Measurements from ENCODE around the gene CELSR1.
"Not testable (repeated sequence)": the region's sequence is repeated elsewhere in the genome, so short reads cannot be mapped to it uniquely, and the experiment has no call there.

Gene CELSR1

DNA sequence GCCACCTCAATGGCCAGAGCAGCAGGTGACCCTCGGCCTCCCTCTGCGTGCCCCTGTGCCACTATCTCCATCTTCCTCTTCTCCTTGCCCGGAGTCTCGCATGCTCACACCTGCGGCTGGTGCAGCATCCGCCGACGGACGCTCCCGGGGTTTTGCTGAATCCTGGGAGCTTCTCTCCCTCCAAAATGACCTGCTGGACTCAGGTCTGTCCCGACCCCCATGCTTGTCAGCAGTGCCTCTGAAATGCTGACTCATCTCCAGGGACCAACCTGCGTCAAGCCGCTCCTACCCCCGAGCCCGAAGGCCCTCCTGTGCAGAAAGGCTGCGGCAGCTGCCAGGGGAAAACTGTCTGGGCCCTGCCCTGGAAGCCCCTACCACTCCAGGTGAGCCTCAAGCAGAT lies 58.4 kb downstream of the CELSR1 start:
- no peak for DNase-seq

DNA sequence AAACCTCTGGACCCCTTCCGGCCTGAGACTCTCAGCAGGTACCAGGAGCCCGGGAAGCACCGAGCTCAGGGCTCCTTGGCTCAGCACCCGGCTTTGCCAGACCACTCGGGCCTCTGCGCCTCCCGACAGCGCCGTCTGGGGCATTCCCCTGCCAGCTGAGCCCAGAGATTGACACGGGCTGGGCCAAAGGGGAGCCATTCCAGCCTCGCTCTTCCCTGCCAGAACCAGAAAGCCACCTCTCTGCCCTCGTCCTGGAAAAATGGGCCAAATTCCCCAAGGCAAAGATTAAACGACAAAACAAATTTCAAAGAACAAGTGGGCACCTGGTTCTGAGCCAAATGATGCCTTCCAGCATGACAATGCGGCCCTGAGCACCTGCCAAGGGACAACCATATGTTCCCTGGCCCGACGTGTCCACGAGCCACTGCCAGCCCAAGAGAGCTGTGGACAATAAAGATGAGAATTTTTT lies 59.3 kb downstream of the CELSR1 start:
- no peak for DNase-seq

DNA sequence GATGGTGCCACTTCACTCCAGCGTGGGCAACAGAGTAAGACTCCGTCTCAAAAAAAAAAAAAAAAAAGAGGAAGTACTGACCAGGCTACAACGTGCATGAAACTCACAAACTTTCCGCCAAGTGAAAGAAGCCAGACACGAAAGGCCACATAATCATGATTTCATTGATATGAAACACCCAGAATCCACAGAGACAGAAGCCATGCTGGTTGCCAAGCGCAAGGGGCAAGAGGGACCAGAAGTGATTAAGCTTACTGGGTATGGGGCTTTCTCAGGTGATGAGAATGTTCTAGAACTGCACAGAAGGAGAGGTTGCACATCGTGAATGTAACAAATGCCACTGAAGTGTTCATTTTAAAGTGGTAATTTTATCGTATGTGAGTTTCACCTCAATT lies 60.9 kb downstream of the CELSR1 start:
- no peak for DNase-seq

DNA sequence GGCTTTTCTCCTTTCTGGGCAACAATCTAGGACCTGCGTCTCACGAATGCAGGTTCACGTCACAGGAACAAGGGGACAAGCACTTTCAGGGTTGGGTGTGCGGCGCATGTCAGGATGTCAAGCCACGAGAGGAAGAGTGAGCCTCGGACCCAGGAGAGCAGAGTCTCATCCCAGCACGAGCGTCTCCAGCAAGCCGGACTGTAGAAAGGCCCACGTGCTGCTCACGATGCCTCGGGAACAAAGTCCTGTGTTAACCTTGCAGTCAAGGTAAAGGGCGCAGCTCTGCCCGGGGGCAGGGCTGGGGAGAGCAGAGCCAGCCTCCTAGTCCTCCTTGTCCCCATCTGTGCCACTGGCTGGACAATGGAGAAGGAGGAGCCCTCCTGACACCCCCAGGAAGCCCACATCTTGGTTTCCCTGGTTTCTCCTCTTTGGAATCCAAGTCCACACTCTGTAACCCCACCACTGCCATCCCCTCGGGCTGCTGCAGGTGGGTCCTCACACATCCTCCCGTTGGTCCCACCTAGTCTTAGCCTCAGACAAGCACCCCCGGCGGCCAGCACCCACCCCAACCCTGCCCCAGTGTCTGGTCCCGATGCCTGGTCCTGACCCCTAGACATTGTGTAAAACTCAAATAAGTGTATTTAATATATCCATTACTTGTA lies 63.4 kb downstream of the CELSR1 start:
- DNase-seq = no peak

DNA sequence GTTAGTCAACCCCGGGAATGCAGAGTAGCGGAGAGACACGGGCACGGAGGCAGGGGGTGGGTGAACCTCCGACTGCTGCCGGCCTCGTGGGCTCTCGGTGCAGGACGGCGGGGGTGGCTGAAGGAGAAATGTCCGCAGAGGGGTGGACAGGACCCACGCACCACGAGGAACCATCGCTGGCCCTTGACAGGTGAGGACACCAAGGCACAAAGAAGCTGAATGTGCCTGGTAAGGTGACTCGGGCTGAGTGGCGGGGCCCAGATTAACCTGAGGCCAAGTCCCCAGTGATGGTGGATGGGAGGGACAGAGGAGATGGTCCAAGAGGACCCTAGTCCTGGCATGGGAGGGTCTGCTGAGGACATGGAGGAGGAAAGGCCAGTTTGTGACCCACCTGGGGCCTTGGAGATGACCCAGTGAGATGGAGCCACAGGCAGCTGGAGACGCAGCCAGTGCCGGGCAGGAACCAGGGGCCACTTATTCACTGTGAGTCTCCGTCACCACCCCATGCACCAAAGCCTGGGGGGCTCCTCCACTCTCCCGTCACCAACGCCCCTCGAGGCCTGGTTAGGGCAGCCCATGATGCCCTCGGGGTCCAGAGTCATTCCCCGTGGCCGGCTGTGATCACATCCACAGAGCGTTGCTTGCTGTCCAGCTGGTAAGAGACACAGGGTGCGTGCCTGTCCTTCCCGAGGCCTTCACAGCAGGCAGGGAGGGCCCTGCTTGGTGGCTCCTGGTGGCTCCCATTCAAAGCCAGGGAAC lies 64.2 kb downstream of the CELSR1 start:
- no peak for DNase-seq

DNA sequence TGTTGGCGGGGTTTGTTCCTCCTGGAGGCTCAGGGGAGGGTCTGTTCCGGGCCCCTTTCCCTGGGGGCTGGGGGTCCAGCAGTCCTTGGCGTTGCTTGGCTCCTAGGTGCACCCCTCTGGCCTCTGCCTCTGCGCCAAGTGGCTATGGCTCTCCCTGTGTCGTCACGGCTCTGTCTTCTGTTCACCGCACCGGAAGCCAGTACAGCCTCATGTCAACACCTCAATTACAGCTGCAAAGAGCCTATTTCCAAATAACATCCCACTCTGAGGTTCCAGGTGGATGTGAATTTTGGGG lies 64.8 kb downstream of the CELSR1 start:
- no peak for DNase-seq

DNA sequence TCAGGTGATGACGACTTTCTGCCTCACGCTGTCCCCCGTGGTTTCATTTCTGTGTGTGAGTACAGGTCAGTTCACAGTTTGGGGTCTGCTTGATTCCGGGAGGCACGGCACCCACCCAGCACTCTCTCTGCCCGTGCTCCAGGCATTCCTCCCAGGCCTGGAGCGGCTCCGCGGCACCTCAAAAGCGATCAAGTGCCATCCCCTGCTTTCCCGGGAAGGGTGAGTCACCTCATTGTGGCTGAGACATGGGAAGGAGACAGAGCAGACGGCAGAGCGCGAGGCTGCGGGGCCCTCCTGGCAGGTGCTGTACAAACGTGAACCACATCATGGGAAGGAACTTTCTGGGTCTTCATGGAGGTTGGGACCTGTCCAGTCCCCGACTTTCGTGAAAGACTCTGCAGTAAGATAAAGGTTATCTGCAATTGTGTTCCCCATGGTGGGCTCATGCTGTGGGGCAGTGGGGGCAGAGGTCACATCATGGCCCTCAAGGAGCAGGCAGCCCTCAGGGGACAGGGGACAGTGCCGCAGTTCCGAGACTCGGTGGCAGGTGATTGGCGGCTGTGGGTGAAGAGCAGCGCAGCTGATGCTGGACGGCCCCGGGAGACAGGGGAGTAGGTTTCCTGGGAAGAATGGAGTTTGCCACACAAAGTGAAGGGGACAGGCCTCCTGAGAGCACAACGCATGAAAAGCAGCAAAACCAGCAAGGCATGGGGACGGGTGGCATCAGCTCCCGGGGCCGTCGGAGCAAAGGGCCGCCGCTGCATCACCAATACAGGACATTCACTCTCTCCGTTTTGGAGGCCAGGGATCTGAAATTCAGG lies 65.3 kb downstream of the CELSR1 start:
- no peak for DNase-seq

DNA sequence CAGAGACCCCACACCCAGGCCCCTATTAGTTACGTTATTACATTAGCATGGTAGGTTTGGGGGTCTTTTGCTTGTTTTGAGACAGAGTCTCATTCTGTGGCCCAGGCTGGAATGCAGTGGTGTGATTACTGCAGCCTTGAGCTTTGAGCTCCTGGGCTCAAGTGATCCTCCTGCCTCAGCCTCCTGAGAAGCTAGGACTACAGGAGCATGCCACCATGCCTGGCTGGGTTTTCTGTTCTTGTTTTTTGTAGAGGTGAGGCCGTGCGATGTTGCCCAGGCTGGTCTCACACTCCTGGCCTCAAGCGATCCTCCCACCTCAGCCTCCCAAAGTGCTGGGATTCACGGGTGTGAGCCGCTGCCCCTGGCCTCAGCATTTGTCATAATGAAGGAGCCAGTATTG lies 66.1 kb downstream of the CELSR1 start:
- not testable (repeated sequence) for DNase-seq

DNA sequence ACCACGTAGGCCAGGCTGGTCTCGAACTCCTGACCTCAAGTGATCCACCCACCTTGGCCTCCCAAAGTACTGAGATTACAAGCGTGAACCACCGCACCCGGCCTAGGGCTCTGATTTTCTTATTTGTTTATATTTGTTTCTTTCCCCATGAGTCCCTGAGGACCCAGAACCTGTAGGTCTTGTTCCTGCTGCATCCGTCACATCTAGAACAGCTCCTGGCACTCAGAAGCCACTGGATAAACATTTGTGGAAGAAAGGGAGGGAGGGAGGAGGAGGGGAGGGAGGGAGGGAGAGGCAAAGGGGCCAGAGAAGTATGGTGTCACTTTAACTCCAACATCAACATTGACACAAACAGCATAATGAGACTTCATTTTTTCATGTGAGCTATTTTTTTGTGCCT lies 67.7 kb downstream of the CELSR1 start:
- DNase-seq = no peak

DNA sequence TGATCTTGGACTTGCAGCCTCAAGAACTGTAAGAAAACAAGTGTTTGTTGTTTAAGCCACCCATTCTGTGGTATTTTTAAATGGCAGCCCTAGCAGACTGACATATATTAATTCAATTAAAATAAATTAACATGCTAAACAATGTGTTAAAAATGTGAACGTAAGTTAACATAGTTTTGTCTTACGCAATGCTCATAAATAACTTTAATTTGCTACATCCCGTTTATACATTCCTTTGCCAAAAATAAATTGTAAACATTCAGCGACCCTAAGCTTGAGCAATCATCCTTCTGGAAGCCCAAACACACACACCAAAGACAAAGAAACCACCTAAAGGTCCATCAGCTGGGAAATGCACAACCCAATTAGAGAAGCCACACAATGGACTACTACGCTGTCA lies 70.4 kb downstream of the CELSR1 start:
- DNase-seq = no peak

DNA sequence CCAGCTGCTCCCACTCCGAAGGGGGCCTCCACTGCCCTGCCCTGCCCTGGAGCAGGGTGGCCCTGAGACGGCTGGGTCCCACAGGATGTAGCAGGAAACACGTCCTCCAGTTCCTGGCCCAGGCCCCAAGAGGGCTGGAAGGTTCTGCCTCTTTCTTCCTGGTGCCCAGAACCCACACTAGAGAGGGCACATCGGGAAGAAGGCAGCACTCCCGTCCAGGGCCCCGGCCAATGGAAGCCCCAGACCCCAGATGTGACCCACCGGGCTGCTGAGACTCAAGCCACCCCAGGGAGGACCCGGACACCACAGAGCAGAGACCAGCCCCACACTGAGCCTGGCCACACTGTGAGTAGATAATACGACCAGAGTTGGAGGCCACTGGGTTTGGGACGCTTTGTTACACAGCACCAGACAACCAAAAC lies 71.2 kb downstream of the CELSR1 start:
- no peak for DNase-seq

DNA sequence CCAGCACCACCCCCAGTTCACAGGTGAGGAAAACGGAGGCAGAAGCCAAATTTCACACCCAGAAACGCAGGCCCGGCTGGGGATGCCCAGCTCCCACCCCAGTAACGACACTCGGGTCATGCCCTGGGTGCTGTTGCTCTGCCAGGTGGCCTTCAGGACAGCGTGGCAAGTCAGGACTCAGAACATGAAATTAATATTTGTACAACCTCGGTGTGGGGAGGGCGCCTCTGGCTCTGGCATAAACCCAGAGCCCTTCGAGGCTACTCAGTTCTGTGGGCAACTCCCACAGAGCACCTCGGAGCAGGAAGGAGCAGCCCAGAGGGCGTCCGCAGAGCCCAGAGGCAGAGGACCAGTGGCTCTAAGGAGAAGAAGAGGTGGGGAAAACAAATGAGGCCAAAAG lies 71.6 kb downstream of the CELSR1 start:
- no peak for DNase-seq

DNA sequence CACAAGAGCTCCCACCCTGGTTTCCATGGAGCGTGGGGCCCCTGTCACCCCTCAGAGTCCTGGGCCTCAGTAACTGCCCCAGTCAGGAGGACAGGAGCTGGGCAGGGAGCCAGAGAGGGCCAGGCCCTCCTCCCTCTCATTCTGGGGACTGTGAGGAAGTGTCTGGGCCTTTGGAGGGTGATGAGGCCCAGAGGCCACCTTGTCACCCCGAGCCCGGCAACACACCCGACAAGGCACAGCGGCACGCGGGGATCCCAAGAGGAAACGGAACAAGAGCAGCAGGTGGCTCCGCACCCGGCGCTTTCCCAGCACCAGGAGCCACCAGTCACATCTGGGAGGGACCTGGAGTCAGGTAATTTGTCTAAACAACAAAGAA lies 72.1 kb downstream of the CELSR1 start:
- DNase-seq = no peak

DNA sequence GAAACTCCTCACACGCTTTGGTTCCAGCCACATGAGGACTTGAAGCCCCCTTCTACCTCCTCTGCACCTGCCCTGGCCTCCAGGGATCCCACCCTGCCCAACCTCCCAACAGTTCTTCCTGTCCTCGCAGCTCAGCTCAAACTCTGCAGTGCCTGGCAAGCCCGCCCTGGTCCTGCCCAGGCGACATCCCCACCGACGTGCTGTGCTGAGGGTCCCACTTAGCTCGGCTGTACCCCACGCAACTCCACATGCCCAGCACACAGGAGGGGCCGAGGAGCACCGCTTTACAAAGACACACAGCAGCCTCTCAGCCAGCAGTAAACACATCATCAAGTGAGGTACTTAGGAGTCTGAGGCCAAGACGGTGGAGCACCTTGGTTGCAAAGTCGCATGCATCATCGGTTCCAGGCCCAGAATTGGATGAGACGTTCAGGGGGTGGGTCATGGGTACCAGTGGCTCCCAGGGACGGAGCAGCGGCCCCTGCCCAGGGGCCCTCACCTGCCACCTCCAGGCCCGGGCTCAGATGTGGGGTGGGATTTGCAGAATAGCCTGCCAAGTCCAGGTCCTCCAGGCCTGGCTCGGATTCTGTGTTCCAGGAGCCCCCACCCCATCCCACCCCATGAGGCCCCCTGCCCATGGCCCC lies 72.6 kb downstream of the CELSR1 start:
- no peak for DNase-seq

DNA sequence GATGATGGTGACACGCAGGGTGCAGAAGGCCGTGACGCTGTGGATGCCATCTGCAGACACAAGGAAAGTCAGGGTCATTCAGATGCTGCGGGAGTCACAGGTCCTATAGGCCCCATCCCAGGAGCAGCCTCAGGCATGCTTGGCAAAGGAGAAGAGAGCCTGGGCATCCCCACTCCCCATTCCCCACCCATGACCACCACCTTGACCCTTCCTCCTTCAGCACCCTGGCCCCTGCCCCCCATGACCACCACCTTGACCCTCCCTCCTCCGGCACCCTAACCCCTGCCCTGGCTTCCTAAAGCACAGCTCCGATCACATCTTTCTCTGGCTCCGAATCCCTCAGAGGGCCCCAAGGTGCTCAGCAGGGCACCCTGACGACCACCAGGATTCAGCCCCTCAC lies 73.1 kb downstream of the CELSR1 start:
- no peak for DNase-seq

DNA sequence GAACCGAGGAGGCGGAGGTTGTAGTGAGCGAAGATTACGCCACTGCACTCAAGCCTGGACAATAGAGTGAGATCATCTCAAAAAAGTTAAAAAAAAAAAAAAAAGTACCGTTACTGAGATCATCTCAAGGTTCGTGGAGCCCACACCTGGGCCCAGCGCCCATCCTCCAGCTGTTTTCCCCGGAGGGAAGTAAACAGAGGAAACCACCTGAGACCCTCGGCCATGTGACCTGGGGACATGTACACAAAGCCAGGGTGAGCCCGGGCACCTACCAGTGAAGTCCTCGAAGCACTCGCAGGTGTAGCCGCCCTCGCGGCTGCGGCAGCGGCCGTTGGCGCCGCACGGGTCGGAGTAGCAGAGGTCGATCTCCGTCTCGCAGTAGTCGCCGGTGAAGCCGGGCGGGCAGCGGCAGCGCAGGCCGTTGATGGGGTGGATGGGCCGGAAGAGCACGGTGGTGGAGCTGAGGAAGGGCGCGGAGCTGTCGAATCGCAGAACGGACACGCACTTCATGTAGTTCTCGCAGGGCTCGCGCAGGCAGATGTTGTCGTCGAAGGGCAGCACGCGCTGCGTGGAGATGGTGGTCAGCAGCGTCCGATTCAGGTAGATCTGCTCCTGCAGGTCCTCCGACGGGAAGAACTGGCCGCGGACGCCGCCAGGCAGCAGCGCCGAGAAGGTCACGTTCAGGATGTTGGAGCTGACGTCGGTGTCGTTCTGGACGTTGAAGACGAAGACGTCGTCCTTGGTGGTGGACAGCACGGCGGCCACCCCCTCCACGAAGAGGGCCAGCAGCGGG lies 73.8 kb downstream of the CELSR1 start:
- DNase-seq = no peak

DNA sequence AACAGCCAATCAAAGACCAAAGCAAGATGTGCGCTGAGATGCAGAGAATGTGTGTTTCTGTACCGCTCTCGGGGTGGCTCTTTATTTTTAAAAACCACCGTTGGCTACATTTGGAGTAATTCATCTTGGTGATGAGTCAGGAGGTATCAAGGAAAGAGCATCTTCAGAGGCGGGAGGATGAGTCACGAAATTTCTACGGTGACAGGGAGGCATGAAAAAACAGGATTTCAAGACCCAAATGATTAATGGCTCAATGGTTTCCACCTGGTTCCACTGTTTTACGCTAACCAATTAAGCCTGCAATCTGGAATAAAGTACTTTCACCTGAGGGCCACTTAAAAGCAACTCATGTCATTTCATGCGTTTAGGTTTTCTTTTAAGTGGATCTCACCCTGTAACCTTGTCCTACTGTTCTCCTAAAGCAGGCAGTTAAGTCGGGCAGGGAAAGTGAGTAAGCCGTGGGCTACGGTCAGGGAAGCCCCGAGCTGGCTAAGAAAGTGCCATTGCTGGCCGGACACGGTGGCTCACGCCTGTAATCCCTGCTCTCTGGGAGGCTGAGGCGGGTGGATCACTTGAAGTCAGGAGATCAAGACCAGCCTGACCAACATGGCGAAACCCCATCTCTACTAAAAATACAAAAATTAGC lies 74.6 kb downstream of the CELSR1 start:
- DNase-seq = no peak

DNA sequence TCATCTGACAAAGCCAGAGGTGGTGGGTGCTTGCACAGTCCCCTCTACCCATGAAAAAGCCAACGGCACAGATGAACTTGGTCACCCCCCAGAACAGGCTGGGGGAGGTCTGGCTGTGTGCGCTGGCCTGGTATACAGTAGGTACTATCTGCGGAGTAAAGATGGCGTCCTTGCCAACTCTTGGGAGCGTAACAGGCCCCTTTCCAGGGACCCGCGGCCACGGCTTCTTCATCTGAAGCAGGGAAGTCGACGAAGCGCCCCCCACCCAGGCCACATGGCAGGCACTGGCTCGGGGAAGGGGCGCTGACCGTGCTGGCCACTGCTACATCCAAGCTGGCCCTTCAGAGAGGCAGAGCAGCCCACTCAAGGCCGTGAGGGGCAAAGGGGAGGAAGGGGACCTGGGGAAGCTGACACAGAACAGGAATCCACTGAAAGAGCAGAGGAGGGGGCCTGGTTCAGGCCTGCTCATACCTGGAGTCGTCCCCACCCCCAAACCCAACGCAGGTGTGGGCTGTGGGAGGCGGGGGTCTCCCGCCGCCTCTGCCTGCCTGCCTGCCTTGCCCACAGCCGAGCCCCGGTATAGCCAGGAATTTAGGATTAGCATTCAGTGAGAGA lies 75.7 kb downstream of the CELSR1 start:
- DNase-seq = no peak

DNA sequence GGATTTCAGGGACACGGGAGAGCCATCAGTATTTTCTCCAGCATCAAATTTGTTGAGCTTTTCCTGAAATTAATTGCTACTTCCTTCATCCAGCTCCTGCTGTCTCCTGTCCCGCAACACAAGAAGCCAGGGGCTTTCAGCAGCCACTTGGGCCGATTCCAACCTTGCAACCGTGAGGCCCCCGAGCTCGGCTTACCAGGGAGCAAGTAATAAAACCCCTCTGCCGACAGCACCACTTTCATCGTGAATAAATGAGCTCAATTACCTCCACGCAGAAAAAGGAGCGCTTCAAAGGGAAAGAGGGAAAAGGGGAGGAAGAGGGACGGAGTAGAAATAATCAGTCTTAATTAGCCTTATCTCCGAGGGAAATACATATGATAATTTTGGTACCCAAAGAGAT lies 76.6 kb downstream of the CELSR1 start:
- no peak for DNase-seq

DNA sequence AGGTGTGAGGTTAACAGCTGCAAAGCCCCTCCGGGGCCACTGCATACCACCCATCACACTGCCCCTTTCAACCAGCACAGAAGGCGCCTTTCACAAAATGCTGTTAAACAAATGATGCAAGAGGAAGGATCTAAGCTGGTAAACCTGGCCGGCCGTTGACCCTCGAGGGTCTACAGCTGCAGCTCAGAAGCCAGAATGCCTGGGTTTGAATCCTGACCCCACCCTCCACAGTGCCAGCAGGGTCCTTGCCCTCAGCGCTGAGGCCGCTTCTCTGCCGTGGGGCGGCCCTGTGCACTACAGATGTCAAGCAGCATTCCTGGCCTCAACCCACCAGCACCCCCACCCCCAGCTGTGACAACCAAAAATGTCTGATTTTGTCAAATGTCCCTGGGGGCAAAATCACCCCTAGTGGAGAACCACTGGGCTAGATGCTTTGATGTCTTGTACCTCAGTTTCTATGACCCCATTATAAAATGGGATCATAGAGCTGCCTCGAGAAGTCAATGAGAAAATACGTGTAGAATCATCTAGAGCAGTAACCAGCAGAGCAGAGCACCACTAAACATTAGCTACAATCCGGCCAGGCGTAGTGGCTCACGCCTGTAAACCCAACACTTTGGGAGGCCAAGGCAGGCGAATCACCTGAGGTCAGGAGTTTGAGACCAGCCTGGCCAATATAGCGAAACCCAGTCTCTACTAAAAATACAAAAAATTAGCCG lies 77.9 kb downstream of the CELSR1 start:
- no peak for DNase-seq

DNA sequence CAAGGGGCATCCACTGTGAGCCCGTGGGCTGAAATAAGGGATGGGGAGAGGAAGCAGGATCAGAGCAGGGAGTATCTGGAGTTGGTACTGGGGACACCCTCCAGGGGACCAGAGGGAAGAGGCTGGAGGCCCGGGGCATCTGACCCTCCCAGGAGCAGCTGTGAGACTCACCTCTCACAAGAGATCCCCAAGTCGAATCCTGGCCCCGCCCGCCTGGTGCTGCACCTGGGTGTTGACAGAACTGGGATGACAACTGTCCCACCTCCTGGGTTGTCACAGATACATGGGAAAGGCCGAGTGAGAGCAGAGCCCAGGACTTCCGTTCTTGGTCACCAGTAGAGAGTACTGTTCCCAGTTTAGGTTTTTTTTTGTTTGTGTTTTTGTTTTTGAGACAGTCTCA lies 78.9 kb downstream of the CELSR1 start:
- no peak for DNase-seq

Data from GDM1 (cell line).